ENCODE results near the gene TPPP. TPM values are rescaled to one million over a fixed set of nuclear protein-coding genes. Genes with fewer than 3 reads are reported as not detected.

TPPP gene
- total and polyA plus RNA-seq, 2 of the 13 experiments (the other 11 are each of a cell fraction or from before 2014, with no cell fraction given): 0.07 TPM; not detected in 1

- Histone ChIP-seq H3K4me1 (ENCODE audit: insufficient read depth, low read length) (peaks cover 16% of the 10 kb centered on the region), H3K9ac (ENCODE audit: insufficient read depth, low read depth, low read length) (no peak overlapping the region), H4K20me1 (ENCODE audit: insufficient read depth, low read length) (no peaks in the 10 kb centered on the region), H3K79me2 (ENCODE audit: insufficient read depth, low read length) (no peaks in the 10 kb centered on the region), H3K27me3 (ENCODE audit: control insufficient read depth in 1 of 2, insufficient read depth in 2 of 2, low read length in 2 of 2) (no peaks in the 10 kb centered on the region), H3K36me3 (replicated peaks in 1 of 2; ENCODE audit: control insufficient read depth in 1 of 2, insufficient read depth in 2 of 2, low read length in 2 of 2) (peaks cover 13 to 77% of the 10 kb centered on the region in 2 experiments; a peak in 4 of 5 replicates), H3K9me3 (ENCODE audit: low read length) (no peaks in the 10 kb centered on the region), H3K27ac (ENCODE audit: extremely low read length, insufficient read depth, low read length) (no peak overlapping the region), H3K4me3 (replicated peaks in 1 of 3; ENCODE audit: insufficient read depth in 1 of 3, low read depth in 2 of 3, low read length in 3 of 3) (no peak overlapping the region), H3K4me2 (ENCODE audit: low read depth, low read length) (no peak overlapping the region), H2AFZ (ENCODE audit: low read length) (no peak overlapping the region)
- POLR2A ChIA-PET: no interaction called here
- no TSS peak for BruUV-seq (replicated peaks)
- DNase-seq (ENCODE audit: low spot score) (no peak), ATAC-seq (no peak), FAIRE-seq (no peak)
- CTCF ChIA-PET (ENCODE audit: low intra/inter-chr PET ratio, low total read pairs): no interaction called here
- 98% methylated on average over 13 of the region's 13 CpGs for WGBS (ENCODE audit: low lambda C conversion rate)
- TF ChIP-seq ELF4 (CRISPR knock-in tag; IDR thresholded peaks at IDR 0.05; ENCODE audit: borderline replicate concordance) (no peak), ZNF331 (CRISPR knock-in tag; IDR thresholded peaks at IDR 0.05) (no peak), ZNF230 (CRISPR knock-in tag; IDR thresholded peaks at IDR 0.05) (no peak), ZNF30 (CRISPR knock-in tag; IDR thresholded peaks at IDR 0.05) (no peak), RFX3 (CRISPR knock-in tag; IDR thresholded peaks at IDR 0.05) (no peak), PTBP1 (IDR thresholded peaks at IDR 0.05; ENCODE audit: low read depth, low read length, poor library complexity, severe bottlenecking) (no peak), ZNF879 (CRISPR knock-in tag; IDR thresholded peaks at IDR 0.05) (no peak), ARID4A (CRISPR knock-in tag; IDR thresholded peaks at IDR 0.05; ENCODE audit: borderline replicate concordance) (no peak), SRSF4 (IDR thresholded peaks at IDR 0.05; ENCODE audit: low read depth, low read length, poor library complexity, severe bottlenecking) (no peak), HNRNPK (IDR thresholded peaks at IDR 0.05; ENCODE audit: low read depth, low read length, poor library complexity, severe bottlenecking) (no peak), ZNF777 (CRISPR knock-in tag; IDR thresholded peaks at IDR 0.05) (no peak), GLMP (CRISPR knock-in tag; IDR thresholded peaks at IDR 0.05; ENCODE audit: borderline replicate concordance) (no peak), PBX2 (CRISPR knock-in tag; IDR thresholded peaks at IDR 0.05) (no peak), ZNF570 (CRISPR knock-in tag; IDR thresholded peaks at IDR 0.05; ENCODE audit: borderline replicate concordance) (no peak), ZNF816 (CRISPR knock-in tag; IDR thresholded peaks at IDR 0.05; ENCODE audit: borderline replicate concordance) (no peak), RFXAP (CRISPR knock-in tag; IDR thresholded peaks at IDR 0.05; ENCODE audit: borderline replicate concordance) (no peak), IRF1 (CRISPR knock-in tag; IDR thresholded peaks at IDR 0.05; ENCODE audit: low read depth) (no peak), ZNF780A (CRISPR knock-in tag; IDR thresholded peaks at IDR 0.05) (no peak)
- in situ Hi-C loops (cut with HindIII; ENCODE audit: extremely low pct_ligation_motif_present, low pct_unique_long_range_greater_than_20kb): no loop called here
- intact Hi-C loops (cut with micrococcal nuclease; ENCODE audit: unreplicated experiment): no loop called here
Observed at GRCh38 chr5:624951-625230, 68.3 kb downstream of the TPPP start.

All from HepG2 (cell line).